ENCODE measurements around the gene WWP2. TPM values are rescaled to one million over a fixed set of nuclear protein-coding genes. Genes with fewer than 3 reads are reported as not detected.
"Not testable (repeated sequence)": the region's sequence is repeated elsewhere in the genome, so short reads cannot be mapped to it uniquely, and the experiment has no call there.

The WWP2 gene
- total RNA-seq, 1 experiment from 2014 or later: 21.5 TPM

DNA sequence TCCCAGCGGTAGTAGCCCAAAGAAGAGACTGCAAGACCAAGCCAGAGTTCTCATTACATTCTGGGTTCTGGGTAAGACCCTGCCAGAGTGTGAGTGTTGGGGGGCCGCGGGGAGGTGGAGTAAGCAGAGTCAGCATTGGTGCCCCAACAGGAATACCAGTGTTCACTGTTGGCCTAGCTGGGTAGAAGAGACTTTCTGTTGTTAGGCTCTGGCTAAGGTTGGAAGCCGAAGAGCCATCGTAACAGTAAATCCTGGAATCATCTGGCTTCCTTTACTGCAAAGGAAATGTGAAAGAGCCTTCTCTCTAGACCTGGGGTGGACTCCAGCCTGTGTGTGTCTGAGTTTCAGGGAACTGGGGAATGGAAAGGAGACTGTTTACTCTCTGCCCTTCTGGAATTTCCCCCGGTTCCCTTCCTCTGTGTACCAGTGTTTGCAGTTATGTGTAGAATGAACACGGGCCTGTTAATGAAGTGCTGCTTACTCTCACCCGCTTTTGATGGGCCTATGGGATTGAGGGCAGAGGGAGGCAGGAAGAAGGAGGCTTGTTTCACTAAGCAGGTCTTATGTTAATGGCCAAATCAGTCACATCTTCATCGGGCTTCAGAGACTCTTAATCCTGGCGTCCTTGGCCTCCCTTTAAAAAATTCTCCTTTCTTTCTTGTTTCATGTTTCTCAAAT, 68.5 kb downstream of the WWP2 start:
- no peak for DNase-seq (ENCODE audit: low read depth)

DNA sequence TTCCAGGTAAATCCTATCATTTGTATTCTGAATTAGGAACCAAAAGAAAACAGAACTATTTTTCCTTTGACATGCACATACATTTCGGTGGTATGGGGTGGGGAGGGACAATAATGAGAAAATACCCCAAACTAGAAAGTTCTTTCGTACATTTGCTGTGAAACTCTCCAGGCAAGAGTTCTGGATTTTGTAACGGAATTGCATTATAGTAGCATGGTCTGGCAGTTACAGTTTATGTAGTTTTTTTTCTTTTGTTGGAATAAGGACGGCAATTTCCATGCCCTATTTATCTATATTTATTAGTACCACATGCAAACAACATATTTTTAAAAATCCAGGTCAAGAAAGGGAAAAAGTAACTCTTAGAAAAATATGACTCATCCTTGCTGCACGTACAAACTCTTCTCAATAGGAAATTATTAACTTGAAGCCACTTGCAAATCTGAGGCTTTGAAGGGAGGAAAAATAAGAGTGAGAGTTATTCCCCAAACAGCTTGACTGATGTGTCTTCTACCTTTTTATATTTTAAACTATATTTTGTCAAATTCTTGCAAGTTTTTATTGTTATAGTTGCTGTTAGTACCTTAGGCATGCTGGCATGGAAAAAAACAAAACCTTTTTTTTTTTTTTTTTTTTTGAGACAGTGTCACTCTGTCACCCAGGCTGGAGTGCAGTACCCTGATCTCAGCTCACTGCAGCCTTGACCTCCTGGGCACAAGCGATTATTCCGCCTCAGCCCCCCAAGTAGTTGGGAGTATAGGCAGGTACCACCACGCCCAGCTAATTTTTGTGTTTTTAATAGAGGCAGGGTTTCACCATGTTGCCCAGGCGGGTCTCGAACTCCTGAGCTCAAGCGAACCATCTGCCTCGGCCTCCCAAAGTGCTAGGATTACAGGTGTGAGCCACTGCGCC, 69.3 kb downstream of the WWP2 start:
- DNase-seq (ENCODE audit: low read depth): no peak

DNA sequence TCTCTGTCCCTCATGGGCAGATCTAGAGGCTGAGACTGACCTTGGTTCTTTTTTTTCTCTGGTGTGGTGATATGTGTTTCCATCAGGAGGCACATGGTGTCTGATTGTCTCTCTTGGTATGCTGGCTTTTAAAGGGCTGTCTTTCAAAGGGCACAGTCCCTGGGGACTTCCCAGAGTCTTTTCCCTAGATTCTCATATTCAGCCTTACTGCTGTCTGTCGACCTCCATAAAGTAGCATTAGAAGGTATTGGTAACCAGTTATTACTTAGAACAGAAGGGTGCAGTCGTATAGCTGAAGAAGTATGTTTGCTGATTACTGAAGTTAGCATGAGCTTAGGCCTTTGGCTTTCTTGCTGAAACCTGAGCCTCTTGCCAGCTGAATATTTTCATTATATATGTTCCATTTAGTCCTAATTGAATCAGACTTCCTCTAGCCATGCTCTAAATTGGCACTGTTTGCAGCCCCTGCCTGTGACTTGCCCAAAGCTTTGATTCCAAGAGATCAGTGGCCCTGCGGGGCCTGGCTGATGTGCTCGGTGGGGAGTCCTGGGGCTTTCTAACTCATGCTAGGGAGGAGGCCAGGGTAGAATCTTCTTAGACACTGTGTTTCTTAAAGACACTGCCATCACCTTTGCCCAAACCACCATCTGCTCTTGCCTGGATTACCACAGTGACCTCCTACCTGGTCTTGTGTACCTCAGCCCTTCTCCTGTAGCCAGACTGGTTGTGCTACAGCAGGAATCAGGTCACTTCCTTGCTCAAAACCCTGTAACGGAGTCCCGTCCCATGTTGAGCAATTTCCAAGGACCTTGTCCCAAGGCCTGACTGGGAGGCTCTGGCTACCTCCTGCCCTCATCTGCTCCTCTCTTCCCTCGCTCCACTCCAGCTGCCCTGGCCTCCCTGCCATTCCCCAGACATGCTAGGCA, 71.5 kb downstream of the WWP2 start:
- DNase-seq (ENCODE audit: low read depth): no peak

DNA sequence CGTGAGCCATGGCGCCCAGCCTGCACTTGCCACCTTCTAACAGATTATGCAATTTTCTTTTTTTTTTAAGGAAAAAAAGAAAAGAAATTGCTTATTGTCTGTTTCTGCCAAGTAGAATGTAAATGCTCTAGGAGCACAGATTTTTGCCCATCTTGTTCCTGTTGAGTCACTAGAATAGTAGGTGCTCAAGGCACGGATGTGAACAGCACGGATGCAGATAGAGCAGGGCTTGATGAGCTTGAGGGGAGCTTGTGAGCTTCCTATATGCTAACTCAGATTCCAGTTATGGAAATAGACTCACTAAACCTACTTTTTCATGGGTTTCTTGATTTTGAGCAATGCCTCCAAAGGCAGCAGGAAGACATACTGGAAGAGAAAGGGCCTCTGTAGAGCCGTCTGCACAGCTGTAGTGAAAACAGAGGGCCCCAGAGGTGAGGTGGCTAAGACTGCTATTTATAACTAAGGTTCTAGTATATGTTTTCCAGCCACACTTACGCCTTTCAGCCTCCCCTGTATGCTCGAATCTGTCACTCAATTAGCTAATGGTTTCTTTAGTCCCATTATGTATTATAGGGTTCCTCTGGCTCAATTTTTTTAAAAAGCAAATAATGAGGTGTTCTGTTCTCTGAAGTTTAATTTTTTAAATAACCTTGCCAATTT, 72.8 kb downstream of the WWP2 start:
- DNase-seq (ENCODE audit: low read depth): no peak

DNA sequence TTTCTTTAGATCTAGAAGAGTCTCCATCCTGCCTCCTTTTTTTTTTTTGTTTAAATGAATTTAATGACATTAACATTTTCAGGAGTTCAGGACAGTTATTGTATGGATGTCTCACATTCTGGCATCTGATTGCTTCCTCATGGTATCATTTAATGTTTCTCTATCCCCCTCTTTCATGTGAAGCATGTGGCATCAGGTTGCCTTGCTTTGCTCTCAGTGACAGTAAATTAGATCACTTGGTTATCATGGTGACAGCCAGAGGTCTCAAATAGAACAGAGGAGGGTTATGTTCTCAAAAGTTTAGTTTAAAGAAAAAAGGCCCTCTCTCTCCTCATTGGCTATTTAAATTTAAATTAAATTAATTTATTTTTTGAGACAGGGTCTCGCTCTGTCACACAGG, 74.1 kb downstream of the WWP2 start:
- DNase-seq (ENCODE audit: low read depth): no peak

DNA sequence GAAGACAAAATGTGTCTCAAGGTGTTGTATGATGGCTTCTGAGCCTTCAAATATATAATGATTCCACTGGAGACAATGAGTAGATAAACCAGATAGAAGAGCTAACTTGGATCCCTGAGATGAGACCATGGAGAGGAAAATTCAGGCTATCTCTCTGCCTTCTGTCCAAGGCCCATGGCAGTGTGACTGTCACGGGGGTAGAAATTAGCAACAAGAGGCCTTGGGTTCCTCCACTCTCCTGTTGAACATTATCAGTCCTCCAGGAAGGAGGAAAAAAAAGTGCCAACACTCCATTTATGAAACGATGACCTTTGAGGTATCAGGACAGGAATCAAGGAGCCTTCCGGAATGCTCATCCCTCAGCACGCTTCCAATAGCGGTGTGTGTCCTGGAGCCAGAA, 75.2 kb downstream of the WWP2 start:
- no peak for DNase-seq (ENCODE audit: low read depth)

DNA sequence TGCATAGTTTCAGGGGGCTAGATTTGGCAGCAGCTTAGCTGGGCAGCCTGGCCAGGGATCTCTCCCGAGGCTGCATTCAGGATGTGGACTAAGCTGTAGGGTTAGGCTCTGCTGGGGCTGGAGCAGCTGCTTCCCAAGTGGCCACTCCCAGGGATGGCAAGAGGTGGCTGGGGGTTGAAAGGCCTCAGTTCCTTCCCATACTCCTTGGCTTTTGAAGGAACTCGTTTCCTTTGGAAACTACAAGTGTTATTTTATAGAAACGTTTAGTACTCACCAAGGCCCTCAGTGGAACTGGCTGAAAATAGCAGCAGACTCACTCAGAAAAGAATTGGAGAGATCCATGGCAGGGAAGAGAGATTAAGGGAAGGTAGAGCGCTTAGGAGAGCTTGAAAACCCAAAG, 76.4 kb downstream of the WWP2 start:
- DNase-seq (ENCODE audit: low read depth): no peak

DNA sequence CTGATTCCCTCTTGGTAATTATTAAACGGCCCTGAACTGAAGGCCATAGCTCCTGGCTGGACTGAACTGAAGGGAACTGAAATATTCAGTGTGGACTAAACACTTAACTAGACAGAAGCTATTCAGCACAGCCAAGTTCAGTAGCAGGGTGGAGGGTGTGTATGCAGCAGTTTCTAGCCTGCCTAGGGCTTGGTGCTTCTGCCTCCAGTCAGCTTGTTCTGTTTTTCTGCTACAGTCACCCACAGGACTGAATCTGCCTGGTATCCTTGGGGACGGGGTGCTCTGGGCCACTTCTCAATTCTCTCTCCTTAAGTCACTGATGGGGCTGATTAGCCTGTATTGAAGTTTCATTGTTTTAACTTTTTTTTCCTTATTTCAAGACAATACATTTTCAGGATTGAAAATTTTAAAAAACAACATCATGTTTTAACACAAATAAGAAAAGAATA, 77.1 kb downstream of the WWP2 start:
- no peak for DNase-seq (ENCODE audit: low read depth)

DNA sequence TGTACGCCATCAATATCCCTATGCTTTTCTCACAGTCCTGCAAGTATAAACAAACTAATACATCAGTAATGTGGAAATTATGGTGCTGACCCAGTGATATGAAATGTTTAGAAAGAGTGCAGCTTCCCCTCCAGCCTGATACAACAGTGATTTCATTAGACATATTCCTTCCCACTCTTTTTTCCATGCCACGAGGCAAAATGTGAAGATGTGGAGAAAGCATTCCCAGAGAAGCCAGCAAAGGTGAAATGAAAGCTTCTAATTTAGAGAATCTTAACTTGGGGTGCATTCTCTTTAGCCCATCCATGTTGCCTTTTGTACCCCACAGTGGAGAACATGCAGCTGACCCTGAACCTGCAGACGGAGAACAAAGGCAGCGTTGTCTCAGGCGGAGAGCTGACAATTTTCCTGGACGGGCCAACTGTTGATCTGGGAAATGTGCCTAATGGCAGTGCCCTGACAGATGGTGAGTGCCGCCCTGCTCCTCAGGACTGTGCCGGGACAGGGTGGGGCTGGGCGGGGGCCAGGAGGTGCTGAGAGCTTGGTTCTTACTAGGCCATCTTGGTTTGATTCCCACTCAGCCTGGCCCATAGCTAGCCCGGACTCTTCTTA, 77.8 kb downstream of the WWP2 start:
- peak; percentile 18 for DNase-seq (ENCODE audit: low read depth)

DNA sequence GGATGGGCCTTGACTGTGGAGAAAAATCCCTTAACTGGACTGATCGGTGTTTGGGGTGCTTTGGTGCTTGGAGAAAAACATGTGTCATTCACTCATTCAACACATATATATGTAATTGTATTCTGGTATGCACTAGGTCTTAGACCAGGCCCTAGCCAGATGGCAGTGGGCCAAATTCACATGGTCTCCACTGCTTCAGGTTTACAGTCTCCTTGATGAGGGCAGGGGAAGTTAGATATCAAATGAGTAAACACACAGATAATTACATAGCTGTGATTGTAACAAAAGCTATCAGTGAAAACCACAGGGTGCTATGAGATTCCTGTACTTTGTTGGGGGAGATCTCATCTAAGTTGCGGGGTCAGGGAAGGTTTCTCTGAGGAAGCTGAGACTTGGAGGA, 78.8 kb downstream of the WWP2 start:
- DNase-seq (ENCODE audit: low read depth): no peak

DNA sequence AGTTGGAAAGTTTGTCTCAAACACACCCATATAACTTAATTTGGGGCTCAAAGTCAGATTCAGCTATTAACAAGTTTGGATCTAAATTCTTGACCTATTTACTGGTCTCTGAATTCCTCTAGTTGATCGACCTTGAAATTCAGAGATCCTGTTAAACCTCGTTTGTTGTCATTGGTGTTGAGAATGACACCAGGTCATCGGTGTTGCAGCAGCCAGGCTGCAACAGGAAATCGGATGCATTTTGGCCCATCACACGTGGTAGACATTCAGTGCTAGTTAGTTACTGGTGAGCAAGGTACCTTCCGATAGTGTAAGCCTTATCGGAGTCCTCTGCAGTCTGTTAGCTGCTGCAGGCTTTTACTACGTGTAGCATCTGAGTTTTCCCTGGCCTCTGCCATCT, 82.3 kb downstream of the WWP2 start:
- DNase-seq (ENCODE audit: low read depth): no peak

DNA sequence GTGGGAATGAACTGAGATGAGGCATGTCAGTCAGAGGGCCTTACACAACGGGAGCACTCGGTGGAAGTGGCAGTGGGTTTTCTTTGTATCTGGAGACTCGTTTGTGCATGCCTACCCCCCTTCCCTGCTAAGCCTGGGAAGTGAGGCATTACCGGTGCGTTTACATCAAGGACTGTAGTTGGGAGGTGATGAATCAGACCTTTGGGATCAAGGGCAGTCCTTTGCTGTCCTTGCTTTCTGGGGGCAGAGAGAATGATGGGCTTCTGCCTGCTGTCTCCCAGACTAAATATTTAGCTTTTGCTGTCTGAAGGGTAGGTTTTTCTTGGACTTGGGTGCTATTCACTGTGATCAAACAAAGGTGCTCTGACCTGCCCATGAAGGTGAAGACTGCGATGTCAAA, 83.0 kb downstream of the WWP2 start:
- DNase-seq (ENCODE audit: low read depth): no peak

DNA sequence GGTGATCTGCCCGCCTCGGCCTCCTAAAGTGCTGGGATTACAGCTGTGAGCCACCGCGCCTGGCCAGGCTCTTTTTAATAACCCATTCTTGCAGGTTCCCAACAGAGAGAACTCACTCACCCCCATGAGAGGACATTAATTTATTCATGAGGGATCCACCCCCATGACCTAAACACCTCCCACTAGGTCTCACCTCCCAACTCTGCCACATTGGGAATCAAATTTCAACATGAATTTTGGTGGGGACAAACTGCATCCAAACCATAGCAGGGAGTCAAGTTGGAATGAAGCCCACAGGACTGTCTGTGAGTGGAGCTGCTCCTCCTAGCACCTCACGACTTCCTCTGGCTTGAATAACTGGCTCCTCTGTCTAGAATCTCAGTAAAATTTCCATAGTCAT, 85.5 kb downstream of the WWP2 start:
- peak; percentile 7 for DNase-seq (ENCODE audit: low read depth)

DNA sequence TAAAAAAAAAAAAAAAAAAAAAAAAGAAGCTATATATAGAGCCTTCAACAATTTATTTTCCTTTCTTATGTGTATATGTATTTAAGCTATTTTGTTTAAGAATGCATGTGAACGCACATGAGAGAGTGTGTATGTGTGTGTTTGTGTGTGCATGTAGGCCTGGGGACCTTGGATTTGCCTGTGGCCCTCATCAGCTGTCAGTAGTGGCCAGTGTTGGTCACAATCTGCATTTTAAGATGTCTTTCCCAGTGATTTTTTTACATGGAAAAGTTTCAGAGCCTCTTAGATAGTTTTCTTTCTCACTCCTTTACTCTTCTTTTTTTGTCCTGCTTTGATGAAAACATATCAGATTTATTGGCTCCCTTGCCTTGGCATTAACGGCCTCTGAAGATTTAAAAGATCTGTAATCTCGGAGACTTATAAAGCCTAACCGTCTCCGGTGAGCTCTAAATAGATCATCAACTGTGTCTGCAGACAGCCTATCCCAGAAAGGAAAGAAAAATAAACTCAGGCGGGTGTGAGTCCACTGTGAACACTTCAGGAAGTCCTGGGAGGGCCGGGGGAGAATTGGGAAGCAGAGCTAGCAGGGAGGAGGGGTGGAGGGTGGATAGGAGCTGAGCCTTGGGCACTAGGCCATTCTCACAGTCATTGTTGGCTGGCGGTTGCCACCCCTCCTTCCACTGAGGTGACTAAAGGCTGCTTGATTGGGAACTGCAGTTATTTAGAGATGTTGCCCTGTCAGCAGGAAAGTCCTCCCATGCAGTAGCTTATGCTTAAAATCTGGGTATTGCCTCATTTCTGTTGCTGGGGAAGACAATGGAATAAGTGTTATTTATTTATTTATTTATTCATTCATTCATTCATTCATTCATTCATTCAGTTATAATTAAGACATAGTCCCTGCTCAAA, 86.8 kb downstream of the WWP2 start:
- peak; percentile 88 for DNase-seq (ENCODE audit: low read depth)

DNA sequence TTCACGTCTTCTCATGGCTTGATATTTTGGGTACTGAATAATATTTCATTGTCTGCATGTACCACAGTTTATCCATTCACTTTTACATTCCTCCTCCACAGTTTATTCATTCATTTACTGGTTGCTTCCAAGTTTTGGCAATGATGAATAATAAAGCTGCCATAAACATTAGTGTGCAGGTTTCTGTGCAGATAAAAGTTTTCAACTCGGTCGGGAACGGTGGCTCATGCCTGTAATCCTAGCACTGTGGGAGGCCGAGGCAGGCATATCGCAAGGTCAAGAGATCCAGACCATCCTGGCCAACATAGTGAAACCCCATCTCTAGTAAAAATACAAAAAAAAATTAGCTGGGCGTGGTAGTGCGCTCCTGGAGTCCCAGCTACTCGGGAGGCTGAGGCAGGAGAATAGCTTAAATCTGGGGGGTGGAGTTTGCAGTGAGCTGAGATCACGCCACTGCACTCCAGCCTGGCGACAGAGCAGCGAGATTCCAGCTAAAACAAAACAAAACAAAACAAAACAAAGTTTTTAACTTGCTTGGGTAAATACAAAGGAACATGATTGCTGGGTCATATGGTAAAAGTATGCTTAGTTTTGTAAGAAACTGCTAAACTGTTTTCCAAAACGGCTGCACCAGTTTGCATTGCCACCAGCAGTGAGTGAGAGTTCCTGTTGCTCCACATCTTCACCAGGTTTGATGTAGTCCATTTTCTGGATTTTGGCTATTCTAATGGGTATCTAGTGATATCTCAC, 89.5 kb downstream of the WWP2 start:
- no peak for DNase-seq (ENCODE audit: low read depth)

DNA sequence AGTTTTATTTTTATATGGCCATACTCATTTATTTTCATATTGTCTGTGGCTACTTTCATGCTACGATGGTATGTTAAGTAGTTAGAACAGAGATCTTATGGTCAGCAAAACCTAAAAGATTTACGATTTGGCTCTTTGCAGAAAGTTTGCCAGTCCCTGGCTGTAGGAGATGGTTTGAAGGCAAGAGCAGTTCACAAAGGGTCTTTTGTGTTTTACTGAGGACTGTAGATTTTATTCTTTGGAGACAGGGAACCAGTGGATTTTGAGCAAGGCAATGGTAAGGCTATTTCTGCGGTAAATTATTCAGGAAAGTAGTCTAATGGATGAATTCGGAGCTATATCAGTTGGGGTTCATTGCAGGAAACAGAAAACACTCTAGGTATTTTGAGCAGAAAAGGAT, 90.7 kb downstream of the WWP2 start:
- no peak for DNase-seq (ENCODE audit: low read depth)

DNA sequence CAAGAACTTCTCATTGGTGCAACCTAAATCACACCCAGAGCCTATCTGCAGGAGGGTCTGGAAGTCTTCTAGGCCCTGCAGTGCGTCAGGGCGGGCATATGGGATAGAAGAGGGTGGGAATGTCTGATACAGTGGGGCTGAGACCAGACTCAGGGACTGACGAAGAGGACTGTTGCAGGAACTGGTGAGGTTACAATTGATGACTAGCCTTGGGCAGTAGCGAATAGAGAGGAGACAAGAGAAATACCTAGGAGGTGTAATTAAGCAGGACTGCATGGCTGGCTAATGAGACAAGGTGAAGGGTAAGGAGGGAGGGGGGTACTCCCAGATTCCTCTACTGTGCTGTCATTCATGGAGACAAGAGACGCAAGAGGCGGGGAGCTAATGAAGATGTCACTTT, 91.3 kb downstream of the WWP2 start:
- no peak for DNase-seq (ENCODE audit: low read depth)

DNA sequence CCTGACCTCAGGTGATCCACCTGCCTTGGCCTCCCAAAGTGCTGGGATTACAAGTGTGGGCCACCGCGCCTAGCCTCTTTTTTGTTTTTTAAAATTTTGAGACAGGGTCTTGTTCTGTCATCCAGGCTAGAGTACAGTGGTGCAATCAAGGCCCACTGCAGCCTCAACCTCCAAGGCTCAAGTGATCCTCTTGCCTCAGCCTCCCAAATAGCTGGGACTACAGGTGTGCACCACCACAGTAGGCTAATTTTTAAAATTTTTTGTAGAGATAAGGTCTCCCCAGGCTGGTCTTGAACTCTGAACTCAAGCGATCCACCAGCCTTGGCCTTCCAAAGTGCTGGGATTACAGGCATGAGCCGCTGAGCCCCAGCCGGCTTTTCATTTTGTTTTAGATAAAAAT, 92.6 kb downstream of the WWP2 start:
- not testable (repeated sequence) for DNase-seq (ENCODE audit: low read depth)

DNA sequence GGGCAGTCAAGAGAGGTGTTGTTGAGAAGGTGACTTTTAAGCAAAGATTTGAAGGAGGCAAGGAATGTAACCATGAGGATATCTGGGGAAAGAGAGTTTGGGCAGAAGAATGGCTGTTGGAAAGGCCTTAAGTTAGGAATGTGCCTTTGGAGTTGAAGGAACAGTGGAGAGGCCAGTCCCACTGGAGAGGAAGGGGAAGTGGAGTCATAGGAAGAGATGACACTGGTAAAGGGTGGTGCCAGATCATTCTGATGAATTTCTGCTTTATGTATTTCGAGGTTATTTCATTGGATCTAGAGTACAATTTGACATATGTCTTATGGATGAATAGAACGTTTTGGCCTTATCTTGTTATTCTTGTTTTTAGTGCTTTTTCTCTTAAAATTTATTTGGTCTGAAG, 93.5 kb downstream of the WWP2 start:
- DNase-seq (ENCODE audit: low read depth): no peak
